Stimulated activated CD4-positive, alpha-beta T cell treated with anti-CD3 and anti-CD28 coated beads, Interleukin-15, amount 100 ng/mL, for 24 hours (primary cell): ENCODE data around the gene MEN1.
A peak's percentile ranks its signal among the peaks of the same experiment; 100 is the strongest.
"Not testable (repeated sequence)": the region's sequence is repeated elsewhere in the genome, so short reads cannot be mapped to it uniquely, and the experiment has no call there.

Source experiments
- DNase-seq: peaks from one replicate; pipeline ENCODE4 v3.0.0-alpha.2; 2020

Gene MEN1

GRCh38 chr11:64832467-64833197 lies 22.3 kb upstream of the MEN1 start:
- DNase-seq = no peak

DNA sequence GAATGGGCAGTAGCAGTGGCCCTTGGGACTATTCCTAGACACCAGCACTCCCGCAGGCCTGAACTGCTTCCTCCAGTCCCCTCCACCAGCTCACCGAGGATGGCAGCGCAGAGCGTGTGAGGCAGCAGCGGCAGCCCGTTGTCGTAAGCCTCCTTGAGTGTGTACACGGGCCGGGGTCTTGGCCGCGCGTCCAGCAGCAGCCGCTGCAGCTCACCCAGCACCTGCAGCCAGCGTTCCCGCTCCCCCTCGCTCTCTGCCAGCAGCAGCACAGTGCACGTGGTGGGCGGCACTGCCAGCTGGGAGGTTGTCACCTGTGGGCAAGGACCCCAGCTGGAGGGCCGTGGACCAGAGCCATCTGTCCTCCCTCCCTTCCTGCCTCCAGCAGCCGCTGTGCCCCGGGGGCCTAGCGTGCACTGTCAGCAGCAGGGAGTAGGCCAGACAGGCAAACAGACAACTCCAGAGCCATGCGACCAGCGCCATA lies 21.1 kb upstream of the MEN1 start:
- no peak for DNase-seq

GRCh38 chr11:64829536-64830251 lies 19.3 kb upstream of the MEN1 start:
- no peak for DNase-seq

DNA sequence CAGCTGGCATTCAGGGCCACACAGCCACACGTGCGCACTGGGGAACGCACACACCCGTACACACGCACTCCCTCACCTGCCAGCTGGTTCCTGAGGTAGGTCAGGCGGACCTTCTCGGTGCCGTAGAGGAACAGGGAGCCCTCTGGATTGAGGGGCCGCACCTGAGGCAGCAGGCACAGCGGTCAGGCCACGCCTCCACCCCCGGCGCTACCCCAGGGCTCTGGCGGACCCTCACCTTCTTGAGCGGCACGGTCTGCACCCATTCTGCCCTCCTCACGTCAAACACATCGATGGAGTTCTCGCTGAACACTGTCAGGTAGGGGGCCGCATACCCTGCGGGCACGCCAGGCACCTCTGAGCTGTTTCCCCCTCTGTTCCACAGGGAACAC lies 17.1 kb upstream of the MEN1 start:
- no peak for DNase-seq

DNA sequence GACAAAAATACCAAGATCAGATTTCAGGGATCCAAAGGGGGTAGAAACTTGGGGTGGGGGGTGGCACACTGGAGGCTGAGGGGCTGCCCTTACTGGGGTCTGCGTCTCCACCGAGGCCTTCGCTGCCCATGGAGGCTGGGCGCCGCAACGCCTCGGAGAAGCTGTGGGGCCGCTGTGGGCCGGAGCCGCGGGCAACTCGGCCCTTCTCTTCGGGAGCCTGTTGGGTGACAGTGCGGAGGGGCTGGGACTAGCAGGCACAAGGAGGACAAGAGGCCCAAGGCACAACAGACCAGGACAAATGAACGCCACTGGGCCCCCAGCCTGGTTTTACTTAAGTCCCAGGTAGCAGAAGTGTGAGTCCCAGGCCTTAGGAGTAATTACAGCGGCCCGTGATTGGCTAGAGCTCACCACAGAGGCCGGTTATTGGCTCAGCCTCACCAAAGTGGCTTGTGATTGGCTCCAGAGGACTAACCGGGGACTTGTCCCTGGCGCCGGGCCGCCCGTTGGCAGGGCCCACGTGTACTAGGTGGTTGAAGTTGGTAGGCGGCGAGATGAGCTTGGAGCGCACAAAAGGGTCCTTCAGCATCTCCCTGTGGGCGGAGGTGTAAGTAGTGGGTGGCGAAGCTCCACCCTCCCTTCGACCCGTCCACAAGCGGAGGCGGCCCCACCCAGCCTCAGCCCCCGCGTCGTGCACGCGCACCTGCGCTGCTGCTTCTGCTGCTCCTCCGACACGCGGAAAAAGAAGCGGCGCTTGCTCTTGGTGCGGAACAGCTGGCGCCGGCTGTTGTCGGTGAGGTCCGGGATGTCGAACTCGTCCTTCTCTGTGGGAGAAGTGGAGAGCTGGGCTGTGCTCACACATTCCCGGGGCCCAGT lies 16.5 kb upstream of the MEN1 start:
- DNase-seq = no peak

- DNase-seq = no peak
These were observed 15.7 kb upstream of the MEN1 start for GRCh38 chr11:64826062-64826461.

- DNase-seq = no peak
These were observed 13.3 kb upstream of the MEN1 start for GRCh38 chr11:64823568-64824119.

DNA sequence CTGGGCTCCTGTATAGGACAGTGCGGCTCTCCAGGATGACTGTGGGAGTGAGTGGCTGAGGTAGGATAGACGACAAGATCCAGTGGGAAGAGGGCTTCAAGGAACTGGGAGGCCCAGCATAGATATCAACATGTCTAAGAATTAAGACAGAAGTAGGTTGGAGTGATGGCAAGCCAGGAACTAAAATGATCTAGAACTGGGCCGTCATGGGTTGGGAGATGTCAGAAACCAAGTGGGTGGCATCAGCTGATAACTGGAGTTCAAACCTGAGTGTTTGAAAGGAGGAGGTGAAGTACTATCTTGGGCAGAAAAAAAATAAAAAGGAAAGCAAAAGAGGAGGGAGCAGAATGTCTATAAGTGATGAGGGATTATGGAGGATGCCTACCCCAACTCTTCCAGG lies 7.1 kb upstream of the MEN1 start:
- DNase-seq = no peak

DNA sequence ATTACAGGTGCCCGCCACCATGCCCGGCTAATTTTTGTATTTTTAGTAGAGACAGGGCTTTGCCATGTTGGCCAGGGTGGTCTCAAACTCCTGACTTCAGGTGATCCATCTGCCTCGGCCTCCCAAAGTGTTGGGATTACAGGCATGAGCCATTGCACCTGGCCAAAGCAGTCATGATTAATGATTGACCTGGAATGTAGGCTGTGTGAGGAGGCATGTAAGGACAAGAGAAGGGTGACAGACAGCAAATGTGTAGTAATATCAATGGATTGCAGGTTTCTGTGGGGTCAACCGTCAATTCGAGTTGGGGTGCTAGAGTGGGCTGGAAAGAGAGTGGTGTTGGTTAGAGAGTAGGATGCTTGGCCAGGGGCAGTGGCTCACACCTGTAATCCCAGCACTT lies 5.1 kb upstream of the MEN1 start:
- not testable (repeated sequence) for DNase-seq

DNA sequence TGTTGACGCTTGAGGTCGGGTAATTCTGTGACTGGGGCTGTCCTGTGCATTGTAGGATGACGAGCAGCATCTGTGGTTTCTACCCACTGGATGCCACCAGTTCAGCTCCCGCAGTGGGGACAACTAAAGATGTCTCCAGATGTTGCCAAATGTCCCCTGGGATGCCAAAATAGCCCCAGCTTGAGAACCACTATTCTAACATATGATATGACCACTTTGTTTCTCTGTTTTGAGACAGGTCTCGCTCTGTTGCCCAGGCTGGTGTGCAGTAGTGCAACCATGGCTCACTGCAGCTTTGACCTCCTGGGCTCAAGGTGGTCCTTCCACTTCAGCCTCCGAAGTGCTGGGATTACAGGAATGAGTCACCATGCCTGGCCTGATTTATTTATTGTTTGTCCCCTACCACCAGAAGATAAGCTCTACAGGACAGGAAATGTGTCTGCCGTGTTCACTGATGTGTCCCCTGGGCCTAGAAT lies 4.4 kb upstream of the MEN1 start:
- DNase-seq = no peak

- DNase-seq = no peak
These were observed 3.5 kb upstream of the MEN1 start for GRCh38 chr11:64813826-64814225.

DNA sequence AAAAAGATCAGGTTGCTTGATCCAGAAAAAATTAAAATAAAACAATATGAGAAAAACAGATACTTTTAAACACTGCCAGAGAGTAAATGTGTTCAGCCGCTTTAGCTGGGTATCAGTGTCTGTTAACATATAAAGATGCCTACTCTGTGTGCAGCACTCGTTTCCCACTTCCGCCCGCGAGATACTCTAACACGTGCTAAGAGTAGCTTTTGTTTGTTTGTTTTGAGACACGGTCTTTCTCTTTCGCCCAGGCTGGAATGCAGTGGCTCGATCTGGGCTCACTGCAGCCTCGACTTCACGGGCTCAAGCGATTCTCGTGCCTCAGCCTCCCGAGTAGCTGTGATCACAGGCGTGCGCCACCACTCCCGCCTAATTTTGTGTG lies 531 bp upstream of the MEN1 start:
- no peak for DNase-seq

DNA sequence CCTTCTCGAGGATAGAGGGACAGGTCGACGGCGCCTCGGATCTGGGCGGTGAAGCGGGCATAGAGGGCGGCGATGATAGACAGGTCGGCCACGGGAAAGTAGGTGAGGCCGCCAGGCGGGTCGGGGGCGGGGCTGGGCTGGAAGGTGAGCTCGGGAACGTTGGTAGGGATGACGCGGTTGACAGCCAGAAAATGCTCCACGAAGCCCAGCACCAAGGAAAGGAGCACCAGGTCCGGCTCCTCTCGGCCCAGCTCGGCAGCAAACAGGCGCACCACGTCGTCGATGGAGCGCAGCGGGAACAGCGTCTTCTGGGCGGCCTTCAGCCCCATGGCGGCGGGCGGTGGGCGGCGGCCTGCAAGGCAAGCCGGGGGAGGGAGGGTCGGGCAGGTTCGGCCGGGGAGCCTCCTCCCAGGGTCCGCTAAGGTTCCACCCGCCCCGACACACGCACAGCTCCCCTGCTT lies 540 bp downstream of the MEN1 start:
- DNase-seq = peak; percentile 50

- no peak for DNase-seq
These were observed 4.9 kb downstream of the MEN1 start for GRCh38 chr11:64805481-64805880.

GRCh38 chr11:64804346-64805210 lies 5.8 kb downstream of the MEN1 start:
- no peak for DNase-seq

- DNase-seq = peak; percentile 29
These were observed 6.5 kb downstream of the MEN1 start for GRCh38 chr11:64803846-64804345.

GRCh38 chr11:64803158-64803845 lies 7.0 kb downstream of the MEN1 start, which contains the start of gene MAP4K2:
Gene MAP4K2 (minus strand): TSS chr11:64803214. CDS start chr11:64803149, 65 bp downstream.
- peak; percentile 91 for DNase-seq

- peak; percentile 60 for DNase-seq
These were observed 7.8 kb downstream of the MEN1 start for GRCh38 chr11:64802370-64803157.

- no peak for DNase-seq
These were observed 8.6 kb downstream of the MEN1 start for GRCh38 chr11:64801561-64802369.
